Measurements from ENCODE around the gene DCK.
"Not testable (repeated sequence)": the region's sequence is repeated elsewhere in the genome, so short reads cannot be mapped to it uniquely, and the experiment has no call there.

Gene DCK

GRCh38 chr4:71004281-71004851, 10.9 kb downstream of the DCK start:
- peak; percentile 57 for DNase-seq

- DNase-seq, result not testable (repeated sequence)
Measured at GRCh38 chr4:71005025-71005424, 11.6 kb downstream of the DCK start.

GRCh38 chr4:71006203-71006907, 12.9 kb downstream of the DCK start:
- DNase-seq, result no peak

GRCh38 chr4:71008196-71008595, 14.7 kb downstream of the DCK start:
- DNase-seq, result no peak

DNA sequence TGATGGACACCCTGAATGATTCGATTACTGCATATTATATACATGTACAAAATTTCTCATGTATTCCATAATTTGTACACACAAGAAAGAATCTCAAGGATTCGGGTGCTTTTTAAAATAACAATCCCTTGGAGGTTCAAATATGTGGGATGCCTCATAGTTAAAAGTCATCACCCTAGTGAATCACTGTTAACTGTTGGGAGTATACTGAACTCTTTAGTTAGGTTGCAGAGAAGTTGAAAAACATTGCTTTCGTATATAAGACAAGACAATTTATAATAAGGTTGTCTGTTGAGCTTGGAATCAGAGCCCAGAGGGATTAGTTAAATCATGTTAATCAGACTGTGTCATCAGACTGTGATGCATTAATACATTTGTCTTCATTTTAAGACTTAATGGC, 15.6 kb downstream of the DCK start:
- DNase-seq, result no peak

DNA sequence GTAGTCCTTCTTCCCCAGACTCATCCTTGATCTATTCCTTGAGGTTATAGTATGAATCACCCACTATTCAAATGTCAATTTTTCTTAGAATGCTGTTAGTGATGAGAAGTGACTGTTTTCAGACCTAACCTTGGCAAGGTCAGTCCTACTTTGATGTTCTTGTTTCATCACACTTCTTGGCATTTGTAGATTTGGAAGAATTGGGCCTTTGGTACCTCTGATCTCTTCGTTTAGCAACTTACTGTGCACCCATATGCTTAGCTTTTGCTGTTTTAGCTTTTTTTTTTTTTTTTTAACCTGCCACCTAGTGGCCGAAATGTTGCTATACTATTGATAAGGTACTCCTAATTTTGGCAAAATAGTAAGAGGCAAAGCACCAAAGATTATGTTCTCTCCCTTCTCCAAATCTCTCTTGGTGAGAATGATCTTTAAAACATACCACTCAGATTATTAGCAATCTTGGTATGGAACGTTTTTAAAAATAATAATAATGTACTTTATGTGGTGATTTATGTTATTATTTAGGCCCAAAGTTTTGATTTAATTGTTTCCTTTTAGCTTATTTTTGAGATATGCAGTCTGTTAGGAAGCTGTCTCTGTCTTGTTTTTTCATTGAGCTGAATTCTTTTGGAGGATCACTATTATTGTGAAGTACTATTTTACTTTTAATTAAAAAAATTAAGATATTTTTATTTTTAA, 16.6 kb downstream of the DCK start:
- no peak for DNase-seq

GRCh38 chr4:71011451-71011850, 18.0 kb downstream of the DCK start:
- DNase-seq, result no peak

GRCh38 chr4:71017391-71017790, 23.9 kb downstream of the DCK start:
- DNase-seq, result not testable (repeated sequence)

DNA sequence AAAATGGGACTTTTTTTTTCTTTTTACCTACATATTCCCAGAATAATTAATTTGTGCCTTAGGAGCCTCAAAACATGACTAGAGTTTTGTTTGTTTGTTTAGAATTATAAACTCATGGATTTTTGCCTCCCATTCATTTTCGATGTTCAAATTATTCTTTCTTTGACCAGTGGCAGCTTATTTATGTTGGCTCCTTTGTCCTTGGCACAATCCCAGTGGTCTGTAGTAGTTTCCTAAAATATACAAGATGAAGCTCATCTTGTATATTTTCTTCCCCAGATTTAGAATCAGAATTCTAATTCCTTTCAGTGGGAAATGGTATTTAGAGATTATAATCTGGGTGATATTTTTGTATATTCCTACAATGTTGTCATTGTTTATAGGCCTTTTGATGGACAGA, 27.2 kb downstream of the DCK start:
- DNase-seq, result no peak

- DNase-seq, result no peak
Measured at GRCh38 chr4:71025654-71026053, 32.2 kb downstream of the DCK start.

GRCh38 chr4:71026086-71026485, 32.6 kb downstream of the DCK start:
- DNase-seq, result no peak

DNA sequence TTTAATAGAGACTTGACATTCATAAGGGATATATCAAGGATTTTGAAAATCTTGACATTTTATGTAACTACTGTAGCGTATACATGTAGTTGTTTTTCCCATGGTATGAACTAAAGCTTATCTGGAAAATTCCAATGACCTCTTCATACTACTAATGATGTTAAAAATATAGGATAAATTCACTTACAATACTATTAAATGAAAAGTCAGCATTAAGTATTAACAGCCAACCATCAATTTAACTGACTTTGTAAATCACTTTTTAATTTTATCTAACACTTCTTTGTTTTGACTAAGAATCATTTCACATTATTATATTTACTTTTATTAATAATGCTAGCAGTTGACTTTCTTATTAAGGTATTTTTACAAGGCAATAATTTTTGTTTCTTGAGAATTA, 34.2 kb downstream of the DCK start:
- no peak for DNase-seq

GRCh38 chr4:71029504-71029903, 36.1 kb downstream of the DCK start:
- DNase-seq, result no peak

- not testable (repeated sequence) for DNase-seq
Measured at GRCh38 chr4:71032106-71032505, 38.7 kb downstream of the DCK start.

DNA sequence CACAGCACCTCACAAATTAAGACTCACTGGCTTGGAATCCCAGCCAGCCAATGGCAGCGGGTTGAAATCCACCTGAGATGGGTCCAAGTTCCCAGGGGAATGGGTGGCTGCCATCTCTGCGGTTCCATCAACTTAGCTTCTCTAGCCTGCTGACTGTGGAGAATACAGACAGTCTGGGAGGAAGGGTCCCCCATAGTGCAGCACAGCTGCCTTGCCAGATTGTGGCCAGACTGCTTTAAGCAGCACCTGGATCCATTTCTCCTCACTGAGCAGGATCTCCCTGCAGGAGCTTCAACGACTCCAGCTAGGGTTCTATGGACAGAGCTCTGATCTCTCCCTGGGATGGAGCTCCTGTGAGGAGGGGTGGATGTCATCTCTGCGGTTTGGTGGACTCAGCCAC, 51.8 kb downstream of the DCK start:
- DNase-seq, result no peak

- no peak for DNase-seq
Measured at GRCh38 chr4:71049395-71049794, 55.9 kb downstream of the DCK start.

- no peak for DNase-seq
Measured at GRCh38 chr4:71050809-71051208, 57.4 kb downstream of the DCK start.

GRCh38 chr4:71052034-71052433, 58.6 kb downstream of the DCK start:
- DNase-seq, result no peak

- no peak for DNase-seq
Measured at GRCh38 chr4:71052716-71053115, 59.3 kb downstream of the DCK start.

GRCh38 chr4:71053613-71054012, 60.2 kb downstream of the DCK start:
- DNase-seq, result not testable (repeated sequence)

DNA sequence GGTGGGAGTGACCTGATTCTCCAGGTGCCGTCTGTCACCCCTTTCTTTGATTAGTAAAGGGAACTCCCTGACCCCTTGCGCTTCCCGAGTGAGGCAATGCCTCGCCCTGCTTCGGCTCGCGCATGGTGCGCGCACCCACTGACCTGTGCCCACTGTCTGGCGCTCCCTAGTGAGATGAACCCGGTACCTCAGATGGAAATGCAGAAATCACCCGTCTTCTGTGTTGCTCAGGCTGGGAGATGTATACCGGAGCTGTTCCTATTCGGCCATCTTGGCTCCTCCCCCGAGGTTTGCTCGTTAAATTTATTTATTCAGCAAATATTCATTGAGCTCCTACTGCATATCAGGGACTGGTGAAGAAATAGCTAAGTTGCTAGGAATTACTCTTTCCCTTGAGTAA, 66.1 kb downstream of the DCK start:
- DNase-seq, result not testable (repeated sequence)

GRCh38 chr4:71062436-71062835, 69.0 kb downstream of the DCK start:
- DNase-seq, result no peak

- no peak for DNase-seq
Measured at GRCh38 chr4:71063711-71064110, 70.3 kb downstream of the DCK start.

DNA sequence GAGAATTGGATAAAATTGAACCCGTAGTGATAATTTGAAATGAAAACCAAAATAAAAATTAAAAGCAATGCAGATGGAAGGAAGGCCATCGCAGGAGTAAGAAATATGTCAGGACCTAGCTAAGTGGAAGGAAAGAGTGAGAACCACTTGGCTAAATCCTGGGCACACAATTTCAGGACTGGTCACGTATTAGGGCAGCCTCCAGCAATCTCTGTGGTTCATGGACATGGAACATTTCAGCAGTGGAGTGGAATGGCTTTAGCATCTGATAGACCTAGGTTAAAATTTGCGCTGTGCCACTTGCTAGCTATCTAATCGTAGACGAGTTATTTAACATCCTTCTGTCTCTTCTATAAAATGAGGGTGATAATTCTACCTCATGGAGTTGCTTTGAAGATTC, 71.1 kb downstream of the DCK start:
- no peak for DNase-seq

Measured in CD4-positive, alpha-beta T cell treated with Interferon gamma for 1 hour (primary cell).